ENCODE measurements around the gene RPIA. TPM values are rescaled to one million over a fixed set of nuclear protein-coding genes. Genes with fewer than 3 reads are reported as not detected.
A peak's percentile ranks its signal among the peaks of the same experiment; 100 is the strongest.

RPIA gene
- total RNA-seq, 1 donor from 2014 or later, result 11.5 TPM

DNA sequence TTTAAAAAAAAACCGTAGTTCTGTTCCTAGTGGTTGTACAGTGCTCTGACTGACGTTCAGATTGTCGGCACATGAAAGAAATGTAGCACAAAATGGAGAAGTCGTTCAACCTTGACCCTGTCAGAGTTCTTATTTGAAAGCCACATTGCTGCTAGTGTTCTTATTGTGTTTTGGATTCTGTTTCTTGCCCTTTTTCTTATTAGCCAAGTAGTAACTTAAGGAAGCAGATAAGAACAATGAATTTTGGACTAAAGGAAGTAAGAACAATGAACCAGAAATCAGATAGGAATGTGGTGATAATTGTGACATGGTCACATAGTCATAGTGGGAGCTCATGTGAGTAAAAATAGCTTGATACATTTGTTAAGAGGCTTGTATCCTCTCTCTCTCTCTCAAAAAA lies 45.9 kb downstream of the RPIA start:
- Histone ChIP-seq H3K4me3 (no peak overlapping the region), H3K27ac (no peak overlapping the region), H2AFZ (replicated peaks) (no peak overlapping the region), H3K4me2 (no peak overlapping the region), H3K9me3 (ENCODE audit: low read depth) (no peaks in the 10 kb centered on the region), H4K20me1 (ENCODE audit: low read depth) (no peaks in the 10 kb centered on the region), H3K79me2 (ENCODE audit: low read depth) (no peaks in the 10 kb centered on the region), H3K4me1 (no peaks in the 10 kb centered on the region), H3K36me3 (no peaks in the 10 kb centered on the region), H3F3A (ENCODE audit: low read depth) (no peaks in the 10 kb centered on the region), H3K9ac (no peak overlapping the region), H3K27me3 (no peaks in the 10 kb centered on the region)
- no peak for DNase-seq (ENCODE audit: low spot score)
- TF ChIP-seq EZH2phosphoT487 (IDR thresholded peaks at IDR 0.05), result no peak
- no peak for TF ChIP-seq EZH2 (IDR thresholded peaks at IDR 0.05)
- TF ChIP-seq, protein P1, sequence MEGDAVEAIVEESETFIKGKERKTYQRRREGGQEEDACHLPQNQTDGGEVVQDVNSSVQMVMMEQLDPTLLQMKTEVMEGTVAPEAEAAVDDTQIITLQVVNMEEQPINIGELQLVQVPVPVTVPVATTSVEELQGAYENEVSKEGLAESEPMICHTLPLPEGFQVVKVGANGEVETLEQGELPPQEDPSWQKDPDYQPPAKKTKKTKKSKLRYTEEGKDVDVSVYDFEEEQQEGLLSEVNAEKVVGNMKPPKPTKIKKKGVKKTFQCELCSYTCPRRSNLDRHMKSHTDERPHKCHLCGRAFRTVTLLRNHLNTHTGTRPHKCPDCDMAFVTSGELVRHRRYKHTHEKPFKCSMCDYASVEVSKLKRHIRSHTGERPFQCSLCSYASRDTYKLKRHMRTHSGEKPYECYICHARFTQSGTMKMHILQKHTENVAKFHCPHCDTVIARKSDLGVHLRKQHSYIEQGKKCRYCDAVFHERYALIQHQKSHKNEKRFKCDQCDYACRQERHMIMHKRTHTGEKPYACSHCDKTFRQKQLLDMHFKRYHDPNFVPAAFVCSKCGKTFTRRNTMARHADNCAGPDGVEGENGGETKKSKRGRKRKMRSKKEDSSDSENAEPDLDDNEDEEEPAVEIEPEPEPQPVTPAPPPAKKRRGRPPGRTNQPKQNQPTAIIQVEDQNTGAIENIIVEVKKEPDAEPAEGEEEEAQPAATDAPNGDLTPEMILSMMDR (IDR thresholded peaks at IDR 0.05), result no peak
- Mint-ChIP-seq H3K27me3 (ENCODE audit: insufficient read depth, low read depth) (no peaks in the 10 kb centered on the region), H3K27ac (no peak overlapping the region), H3K4me3 (no peak overlapping the region), H3K9me3 (peaks cover 5% of the 10 kb centered on the region), H3K36me3 (peaks cover 28% of the 10 kb centered on the region), H3K4me1 (no peaks in the 10 kb centered on the region)

DNA sequence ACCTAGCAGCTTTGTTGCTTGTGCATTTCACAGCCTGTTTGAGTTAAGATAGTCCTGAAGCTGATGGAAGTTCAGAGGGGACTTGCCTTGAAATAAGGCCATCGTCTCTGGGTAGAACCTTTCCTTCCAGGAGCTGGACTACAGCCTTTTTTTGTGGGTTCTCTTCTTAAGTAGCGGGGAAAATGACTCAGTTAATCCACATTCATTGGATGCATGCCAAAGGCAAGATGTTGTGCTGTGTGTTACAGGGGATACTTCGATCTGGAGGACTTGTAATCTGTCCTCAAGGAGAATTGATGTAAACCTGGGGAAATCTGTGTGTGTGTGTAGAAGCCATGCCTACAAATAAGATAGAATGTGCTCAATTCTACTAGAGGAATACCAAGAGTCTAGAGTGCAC lies 46.8 kb downstream of the RPIA start:
- Mint-ChIP-seq H3K27ac (no peak overlapping the region), H3K4me3 (no peak overlapping the region), H3K4me1 (no peaks in the 10 kb centered on the region), H3K36me3 (peaks cover 36% of the 10 kb centered on the region), H3K9me3 (peaks cover 10% of the 10 kb centered on the region), H3K27me3 (ENCODE audit: insufficient read depth, low read depth) (no peaks in the 10 kb centered on the region)
- peaks cover under 1% of the 10 kb centered on the region for H3K9me3 ChIP-seq (ENCODE audit: low read depth)
- H3K27ac ChIP-seq, result no peak overlapping the region
- no peak overlapping the region for H3K9ac ChIP-seq
- H3F3A ChIP-seq (ENCODE audit: low read depth), result no peaks in the 10 kb centered on the region
- TF ChIP-seq, protein P1 (IDR thresholded peaks at IDR 0.05), result no peak
- TF ChIP-seq EZH2phosphoT487 (IDR thresholded peaks at IDR 0.05), result no peak
- no peak for TF ChIP-seq EZH2 (IDR thresholded peaks at IDR 0.05)
- H3K79me2 ChIP-seq (ENCODE audit: low read depth), result no peaks in the 10 kb centered on the region
- no peak overlapping the region for H3K4me2 ChIP-seq
- peaks cover 5% of the 10 kb centered on the region for H3K36me3 ChIP-seq
- H3K4me1 ChIP-seq, result no peaks in the 10 kb centered on the region
- H4K20me1 ChIP-seq (ENCODE audit: low read depth), result no peaks in the 10 kb centered on the region
- H3K4me3 ChIP-seq, result no peak overlapping the region
- H3K27me3 ChIP-seq, result no peaks in the 10 kb centered on the region
- DNase-seq (ENCODE audit: low spot score), result no peak
- no peak overlapping the region for H2AFZ ChIP-seq (replicated peaks)

DNA sequence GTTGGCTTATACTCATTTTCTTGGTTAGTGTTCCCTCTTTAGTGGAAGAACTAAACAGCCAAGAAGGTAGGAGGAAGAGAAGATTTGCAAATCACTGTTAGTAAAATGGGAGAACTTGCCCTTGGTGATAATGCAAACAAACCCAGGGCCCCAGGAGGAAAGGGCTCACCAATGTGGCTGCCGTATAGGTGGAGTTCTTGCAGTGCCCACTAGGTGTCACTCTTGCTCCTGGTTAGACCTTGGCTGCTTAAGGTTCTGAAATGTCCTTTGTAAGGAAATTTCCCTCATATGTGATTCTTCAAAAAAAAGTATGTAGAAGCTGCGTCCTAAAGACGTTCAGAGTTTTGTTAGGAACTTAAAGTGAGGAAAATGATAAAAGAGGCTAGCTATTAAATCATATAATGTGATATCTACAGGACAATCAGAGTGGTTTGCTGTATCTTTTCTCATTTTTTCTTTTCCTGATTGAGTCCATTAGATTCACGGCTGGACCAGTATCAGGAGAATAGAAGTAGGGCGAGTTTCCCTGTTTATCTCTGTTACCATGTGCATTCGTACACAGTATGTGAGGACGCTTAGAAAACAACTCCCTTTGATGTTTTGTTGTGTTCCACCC lies 48.6 kb downstream of the RPIA start:
- TF ChIP-seq, protein P1 (IDR thresholded peaks at IDR 0.05), result peak; percentile 96
- no peak for TF ChIP-seq EZH2phosphoT487 (IDR thresholded peaks at IDR 0.05)
- peaks cover 53% of the 10 kb centered on the region for H3K36me3 Mint-ChIP-seq

More for the DNA sequence above, 48.6 kb downstream of the RPIA start:
- H3F3A ChIP-seq (ENCODE audit: low read depth), result no peaks in the 10 kb centered on the region
- Mint-ChIP-seq H3K27ac (no peak overlapping the region), H3K27me3 (ENCODE audit: insufficient read depth, low read depth) (peaks cover 2% of the 10 kb centered on the region), H3K4me3 (no peak overlapping the region), H3K4me1 (no peaks in the 10 kb centered on the region), H3K9me3 (peaks cover 25% of the 10 kb centered on the region)
- H3K4me2 ChIP-seq, result no peak overlapping the region
- peaks cover 9% of the 10 kb centered on the region for H3K9me3 ChIP-seq (ENCODE audit: low read depth)
- H2AFZ ChIP-seq (replicated peaks), result no peak overlapping the region
- no peak overlapping the region for H3K27ac ChIP-seq
- DNase-seq (ENCODE audit: low spot score), result peak; percentile 66
- no peaks in the 10 kb centered on the region for H3K4me1 ChIP-seq
- H3K36me3 ChIP-seq, result peaks cover 17% of the 10 kb centered on the region
- no peak overlapping the region for H3K4me3 ChIP-seq
- H4K20me1 ChIP-seq (ENCODE audit: low read depth), result no peaks in the 10 kb centered on the region
- H3K79me2 ChIP-seq (ENCODE audit: low read depth), result no peaks in the 10 kb centered on the region
- H3K27me3 ChIP-seq, result no peaks in the 10 kb centered on the region
- no peak overlapping the region for H3K9ac ChIP-seq
